ENCODE measurements around the gene STUM.
A peak's percentile ranks its signal among the peaks of the same experiment; 100 is the strongest.
"Not testable (repeated sequence)": the region's sequence is repeated elsewhere in the genome, so short reads cannot be mapped to it uniquely, and the experiment has no call there.

Gene STUM

GRCh38 chr1:226617109-226617508 is 68.5 kb downstream of the STUM start:
- no peak for DNase-seq
- no peak for TF ChIP-seq POLR2A (IDR thresholded peaks at IDR 0.05; ENCODE audit: low read length)
- TF ChIP-seq GATA1 (IDR thresholded peaks at IDR 0.05; ENCODE audit: low read depth, low read length) = no peak

- DNase-seq = not testable (repeated sequence)
Observed at GRCh38 chr1:226617719-226618118, 69.2 kb downstream of the STUM start.

- no peak for TF ChIP-seq GATA1 (IDR thresholded peaks at IDR 0.05; ENCODE audit: low read depth, low read length)
- no peak for TF ChIP-seq POLR2A (IDR thresholded peaks at IDR 0.05; ENCODE audit: low read length)
- no peak for DNase-seq
Observed at GRCh38 chr1:226618380-226618779, 69.8 kb downstream of the STUM start.

GRCh38 chr1:226619031-226619430 is 70.5 kb downstream of the STUM start:
- no peak for DNase-seq

GRCh38 chr1:226622012-226622411 is 73.4 kb downstream of the STUM start:
- TF ChIP-seq GATA1 (IDR thresholded peaks at IDR 0.05; ENCODE audit: low read depth, low read length) (no peak), POLR2A (IDR thresholded peaks at IDR 0.05; ENCODE audit: low read length) (no peak)

More at GRCh38 chr1:226619031-226619430, 70.5 kb downstream of the STUM start:
- TF ChIP-seq POLR2A (IDR thresholded peaks at IDR 0.05; ENCODE audit: low read length) (no peak), GATA1 (IDR thresholded peaks at IDR 0.05; ENCODE audit: low read depth, low read length) (no peak)

GRCh38 chr1:226624526-226624925 is 76.0 kb downstream of the STUM start:
- no peak for DNase-seq
- TF ChIP-seq GATA1 (IDR thresholded peaks at IDR 0.05; ENCODE audit: low read depth, low read length) = no peak
- no peak for TF ChIP-seq POLR2A (IDR thresholded peaks at IDR 0.05; ENCODE audit: low read length)

More at GRCh38 chr1:226622012-226622411, 73.4 kb downstream of the STUM start:
- no peak for DNase-seq

- TF ChIP-seq GATA1 (IDR thresholded peaks at IDR 0.05; ENCODE audit: low read depth, low read length) (no peak), POLR2A (IDR thresholded peaks at IDR 0.05; ENCODE audit: low read length) (no peak)
- no peak for DNase-seq
Observed at GRCh38 chr1:226625326-226625725, 76.8 kb downstream of the STUM start.

GRCh38 chr1:226625832-226626576 is 77.4 kb downstream of the STUM start:
- TF ChIP-seq GATA1 (IDR thresholded peaks at IDR 0.05; ENCODE audit: low read depth, low read length) (no peak), POLR2A (IDR thresholded peaks at IDR 0.05; ENCODE audit: low read length) (no peak)
- DNase-seq = no peak

- DNase-seq = peak; percentile 69 to 76
- TF ChIP-seq GATA1 (IDR thresholded peaks at IDR 0.05; ENCODE audit: low read depth, low read length) (no peak), POLR2A (IDR thresholded peaks at IDR 0.05; ENCODE audit: low read length) (no peak)
Observed at GRCh38 chr1:226626577-226626956, 78.0 kb downstream of the STUM start.

- TF ChIP-seq GATA1 (IDR thresholded peaks at IDR 0.05; ENCODE audit: low read depth, low read length) = no peak
- TF ChIP-seq POLR2A (IDR thresholded peaks at IDR 0.05; ENCODE audit: low read length) = no peak
- no peak for DNase-seq
Observed at GRCh38 chr1:226627050-226627755, 78.6 kb downstream of the STUM start.

GRCh38 chr1:226627924-226628611 is 79.5 kb downstream of the STUM start:
- TF ChIP-seq POLR2A (IDR thresholded peaks at IDR 0.05; ENCODE audit: low read length) (no peak), GATA1 (IDR thresholded peaks at IDR 0.05; ENCODE audit: low read depth, low read length) (no peak)
- no peak for DNase-seq

GRCh38 chr1:226628612-226629155 is 80.1 kb downstream of the STUM start:
- no peak for TF ChIP-seq POLR2A (IDR thresholded peaks at IDR 0.05; ENCODE audit: low read length)
- no peak for TF ChIP-seq GATA1 (IDR thresholded peaks at IDR 0.05; ENCODE audit: low read depth, low read length)
- no peak for DNase-seq

- no peak for DNase-seq
- TF ChIP-seq POLR2A (IDR thresholded peaks at IDR 0.05; ENCODE audit: low read length) = no peak
- no peak for TF ChIP-seq GATA1 (IDR thresholded peaks at IDR 0.05; ENCODE audit: low read depth, low read length)
Observed at GRCh38 chr1:226629210-226629895, 80.8 kb downstream of the STUM start.

Data from erythroblast (primary cell).